Muscle of leg (tissue), 16 donors: ENCODE results near the gene EMC7. TPM values are rescaled to one million over a fixed set of nuclear protein-coding genes. Genes with fewer than 3 reads are reported as not detected.

Experiments
- DNase-seq: peaks from one replicate; pipeline ENCODE4 v3.0.0; 2013
- H3K27ac ChIP-seq: one replicate; pipeline ENCODE4 v1.5.1; 2013; ENCODE audit warnings: mild to moderate bottlenecking, low read length, control low read depth
- H3K27me3 ChIP-seq: one replicate; pipeline ENCODE4 v1.6.1; 2013; ENCODE audit warnings: low read length; ENCODE audit not compliant: control insufficient read depth, insufficient read depth
- H3K36me3 ChIP-seq: one replicate; pipeline ENCODE4 v1.6.1; 2013; ENCODE audit warnings: low read length; ENCODE audit not compliant: control insufficient read depth, insufficient read depth
- H3K4me1 ChIP-seq: one replicate; pipeline ENCODE4 v1.6.1; 2013; ENCODE audit warnings: low read length; ENCODE audit not compliant: control insufficient read depth, insufficient read depth
- H3K4me3 ChIP-seq: one replicate; pipeline ENCODE4 v1.5.1; 2013; ENCODE audit warnings: low read length, control low read depth
- H3K9me3 ChIP-seq: replicated peaks from 2 replicates; pipeline ENCODE4 v1.6.1; 2013; ENCODE audit warnings: low read depth, low read length; ENCODE audit not compliant: control insufficient read depth
- WGBS: methylation state at CpG from one replicate; pipeline ENCODE4 v1.1.5; 2013; ENCODE audit warnings: missing lambda C conversion rate; ENCODE audit not compliant: insufficient coverage; 5-methylcytosine and 5-hydroxymethylcytosine counted together
- long read RNA-seq, 11 donors: transcript quantifications; one replicate each; lab custom pipeline, GENCODE V29; 2026
- polyA plus RNA-seq, 8 donors: library from polyadenylated mRNA; unstranded; fragments of 120-200 nt; gene quantifications; one replicate each; pipeline versions ENCODE4 v1.2.1 to v1.2.3, GENCODE V29; 2013; ENCODE audit warnings: inconsistent platforms in 1 of 8, low replicate concordance in 1 of 8; ENCODE audit not compliant: insufficient read length in 8 of 8, insufficient read depth in 1 of 8
- total RNA-seq: library from RNA; stranded (reverse); fragments of 120-200 nt; gene quantifications from one replicate; pipeline ENCODE4 v1.2.4, GENCODE V29; 2013

The EMC7 gene
- total RNA-seq, result 26.2 TPM
- 10 to 100 TPM; 43.0 to 55.7 (median 50.6) TPM for polyA plus RNA-seq
- long read RNA-seq, donor 1, transcript EMC7-201 (5 exons, 1,155 nt), result major isoform, 23 of 23 reads
- long read RNA-seq, donor 1, partial matches to known transcripts, result 0 of 23 reads
- long read RNA-seq, donor 1, other reads (novel, unspliced or antisense), result 0 of 23 reads
- long read RNA-seq, donor 2, transcript EMC7-201 (5 exons, 1,155 nt), result major isoform, 7 of 7 reads
- long read RNA-seq, donor 2, partial matches to known transcripts, result 0 of 7 reads
- long read RNA-seq, donor 2, other reads (novel, unspliced or antisense), result 0 of 7 reads
- long read RNA-seq, donor 3, transcript EMC7-201 (5 exons, 1,155 nt), result major isoform, 90 of 90 reads
- long read RNA-seq, donor 3, partial matches to known transcripts, result 0 of 90 reads
- long read RNA-seq, donor 3, other reads (novel, unspliced or antisense), result 0 of 90 reads
- long read RNA-seq, donor 4, transcript EMC7-201 (5 exons, 1,155 nt), result major isoform, 35 of 36 reads
- long read RNA-seq, donor 4, partial matches to known transcripts, result 0 of 36 reads
- long read RNA-seq, donor 4, other reads (novel, unspliced or antisense), result 0 of 36 reads
- long read RNA-seq, donor 5, transcript EMC7-201 (5 exons, 1,155 nt), result major isoform, 107 of 124 reads
- long read RNA-seq, donor 5, partial matches to known transcripts, result 10 of 124 reads
- long read RNA-seq, donor 5, other reads (novel, unspliced or antisense), result 6 of 124 reads
- long read RNA-seq, donor 6, transcript EMC7-201 (5 exons, 1,155 nt), result major isoform, 95 of 121 reads
- long read RNA-seq, donor 6, partial matches to known transcripts, result 20 of 121 reads
- long read RNA-seq, donor 6, other reads (novel, unspliced or antisense), result 5 of 121 reads
- long read RNA-seq, donor 7, transcript EMC7-201 (5 exons, 1,155 nt), result major isoform, 69 of 75 reads
- long read RNA-seq, donor 7, partial matches to known transcripts, result 5 of 75 reads
- long read RNA-seq, donor 7, other reads (novel, unspliced or antisense), result 0 of 75 reads
- long read RNA-seq, donor 8, transcript EMC7-201 (5 exons, 1,155 nt), result major isoform, 31 of 32 reads
- long read RNA-seq, donor 8, partial matches to known transcripts, result 0 of 32 reads
- long read RNA-seq, donor 8, other reads (novel, unspliced or antisense), result 0 of 32 reads
- long read RNA-seq, donor 9, transcript EMC7-201 (5 exons, 1,155 nt), result major isoform, 45 of 51 reads
- long read RNA-seq, donor 9, partial matches to known transcripts, result 5 of 51 reads
- long read RNA-seq, donor 9, other reads (novel, unspliced or antisense), result 0 of 51 reads
- long read RNA-seq, donor 10, transcript EMC7-201 (5 exons, 1,155 nt), result major isoform, 49 of 49 reads
- long read RNA-seq, donor 10, partial matches to known transcripts, result 0 of 49 reads
- long read RNA-seq, donor 10, other reads (novel, unspliced or antisense), result 0 of 49 reads
- long read RNA-seq, donor 11, transcript EMC7-201 (5 exons, 1,155 nt), result major isoform, 50 of 64 reads
- long read RNA-seq, donor 11, partial matches to known transcripts, result 14 of 64 reads
- long read RNA-seq, donor 11, other reads (novel, unspliced or antisense), result 0 of 64 reads

DNA sequence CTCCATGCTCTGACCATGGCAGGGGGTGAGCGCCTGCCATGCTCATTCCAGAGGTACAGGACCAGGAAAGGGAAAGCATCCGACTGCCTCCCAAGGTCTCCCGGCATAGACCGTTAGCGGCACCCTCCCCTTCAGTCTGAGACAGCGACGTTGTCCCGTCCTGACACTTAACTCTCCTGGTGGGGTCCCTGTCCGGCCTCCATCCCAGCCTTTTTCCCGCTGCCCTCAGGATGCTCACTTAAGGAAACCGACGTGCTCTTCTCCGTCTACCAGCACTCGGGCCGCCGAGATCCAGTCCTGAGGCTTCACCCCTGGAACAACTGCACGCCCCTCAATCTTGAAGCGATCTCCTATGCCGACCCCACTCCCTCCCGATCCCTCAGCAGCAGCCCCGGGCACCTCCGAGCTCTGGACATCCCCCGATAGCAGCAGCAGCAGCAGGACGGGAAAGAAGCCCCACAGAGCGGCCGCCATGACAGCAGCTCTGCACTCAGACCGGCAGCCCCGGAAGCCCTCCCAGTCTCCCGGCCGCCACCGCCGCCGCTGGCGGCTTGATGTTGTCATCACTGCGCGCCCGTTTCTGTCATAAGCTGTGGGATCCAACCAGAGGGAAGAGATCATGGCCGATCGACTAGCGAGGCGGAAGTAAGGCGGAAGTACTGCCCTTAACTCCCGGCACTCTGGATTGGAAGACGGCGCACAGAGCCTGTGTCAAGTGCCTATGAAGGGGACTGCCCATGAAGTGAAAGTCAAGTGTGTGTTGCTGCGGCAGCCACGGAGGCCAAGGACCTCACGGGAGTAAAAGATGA lies at the start of gene EMC7, which contains the start of gene PGBD4:
Gene EMC7 (minus strand): TSS at position 497 of the 809 bp plus-strand sequence. CDS start 23 bp downstream, at position 474.
Gene PGBD4 (plus strand): TSS at position 718 of the 809 bp plus-strand sequence. CDS start 449 bp downstream, outside the sequence.
- H3K4me3 ChIP-seq, result peak within 1 kb of the TSS; percentile 91
- under 1% methylated on average over 47 of the region's 48 CpGs for WGBS
- peaks cover 2% of the 10 kb centered on the region for H3K4me1 ChIP-seq
- peaks cover 2% of the 10 kb centered on the region for H3K36me3 ChIP-seq
- no peaks in the 10 kb centered on the region for H3K9me3 ChIP-seq
- peak within 1 kb of the TSS; percentile 95 for H3K27ac ChIP-seq
- peak; percentile 100 for DNase-seq
- no peaks in the 10 kb centered on the region for H3K27me3 ChIP-seq

DNA sequence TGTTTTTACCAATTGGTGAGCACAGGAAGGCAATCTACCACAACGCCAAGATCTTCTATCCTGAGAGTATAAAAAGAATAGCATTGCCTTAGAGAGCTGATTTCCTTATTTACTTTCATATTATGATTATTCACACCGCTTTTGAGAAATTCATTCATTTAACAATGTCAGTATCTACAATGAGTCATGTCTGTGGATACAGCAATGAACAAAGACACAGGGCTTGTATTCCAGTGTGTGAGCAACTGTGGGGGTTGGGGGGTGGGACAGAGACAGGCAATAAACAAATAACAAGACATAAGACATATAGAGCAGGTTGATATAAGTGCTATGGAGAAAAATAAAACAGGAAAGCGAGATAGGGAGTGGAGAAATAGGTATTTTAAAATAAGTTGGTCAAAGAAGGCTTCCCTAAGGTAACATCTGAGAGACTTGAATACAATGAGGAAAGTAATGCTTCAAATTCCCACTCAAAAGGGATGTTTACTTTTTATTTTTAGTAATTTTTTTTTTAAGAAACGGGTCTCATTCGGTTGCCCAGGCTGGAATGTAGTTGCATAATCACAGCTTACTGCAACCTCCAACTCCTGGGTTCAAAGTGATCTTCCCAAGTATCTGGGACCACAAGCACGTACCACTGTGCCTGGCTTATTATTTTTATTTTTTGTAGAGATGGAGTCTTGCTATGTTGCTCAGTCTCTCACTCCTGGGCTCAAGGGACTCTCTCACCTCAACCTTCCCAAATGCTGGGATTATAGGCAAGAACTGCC lies 45.9 kb upstream of the EMC7 start:
- H3K36me3 ChIP-seq, result peaks cover 35% of the 10 kb centered on the region
- no peaks in the 10 kb centered on the region for H3K27me3 ChIP-seq
- no peak overlapping the region for H3K4me3 ChIP-seq
- no peak for DNase-seq
- H3K27ac ChIP-seq, result no peak overlapping the region
- no CpG with 5 or more reads among the region's 6 CpGs for WGBS
- no peaks in the 10 kb centered on the region for H3K4me1 ChIP-seq
- H3K9me3 ChIP-seq, result no peaks in the 10 kb centered on the region

DNA sequence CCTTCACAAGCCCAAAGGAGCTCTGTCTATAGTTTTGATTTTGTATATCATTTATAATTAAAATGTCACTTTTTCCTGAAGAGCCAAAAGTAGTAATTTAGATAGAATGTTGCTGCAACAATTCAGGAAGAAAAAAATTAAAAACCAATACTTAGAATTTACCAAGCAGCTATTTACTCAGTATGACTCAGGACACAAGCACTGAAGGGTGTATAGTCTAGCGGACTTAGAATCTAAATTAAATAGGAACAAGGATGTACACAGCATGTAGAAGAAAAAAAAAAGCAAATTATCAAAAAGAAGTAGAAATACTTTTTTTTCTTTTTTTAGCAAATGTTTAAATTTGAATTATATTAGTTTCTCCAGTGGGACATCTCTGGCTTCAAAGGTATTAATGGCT lies 31.8 kb upstream of the EMC7 start:
- no CpG with 5 or more reads among the region's 1 CpG for WGBS
- no peak overlapping the region for H3K4me3 ChIP-seq
- no peaks in the 10 kb centered on the region for H3K27me3 ChIP-seq
- no peaks in the 10 kb centered on the region for H3K9me3 ChIP-seq
- no peak overlapping the region for H3K27ac ChIP-seq
- peaks cover 4% of the 10 kb centered on the region for H3K4me1 ChIP-seq
- no peak for DNase-seq
- no peaks in the 10 kb centered on the region for H3K36me3 ChIP-seq

DNA sequence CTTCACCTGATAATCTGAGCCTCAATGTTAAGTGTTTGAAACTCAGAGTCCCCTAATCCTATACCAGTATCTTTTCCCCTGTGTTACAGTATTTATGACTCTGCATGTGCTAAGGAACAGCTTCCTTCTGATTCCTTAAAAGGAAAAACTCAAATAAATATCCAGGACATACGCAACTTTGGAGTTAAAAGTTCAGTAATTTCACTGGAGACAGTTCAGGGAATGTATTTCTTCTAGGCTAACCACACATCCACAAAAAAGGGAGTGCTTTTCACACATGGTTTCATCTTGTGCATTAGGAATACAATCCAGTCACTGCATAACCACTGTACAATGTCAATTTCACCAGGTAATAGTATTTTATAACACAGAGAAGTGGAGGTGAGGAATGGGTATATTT lies 31.2 kb upstream of the EMC7 start:
- Histone ChIP-seq H3K27ac (no peak overlapping the region), H3K9me3 (no peaks in the 10 kb centered on the region), H3K4me3 (no peak overlapping the region), H3K4me1 (peaks cover 4% of the 10 kb centered on the region), H3K36me3 (no peaks in the 10 kb centered on the region), H3K27me3 (no peaks in the 10 kb centered on the region)
- no peak for DNase-seq
- no CpG with 5 or more reads among the region's 1 CpG for WGBS

DNA sequence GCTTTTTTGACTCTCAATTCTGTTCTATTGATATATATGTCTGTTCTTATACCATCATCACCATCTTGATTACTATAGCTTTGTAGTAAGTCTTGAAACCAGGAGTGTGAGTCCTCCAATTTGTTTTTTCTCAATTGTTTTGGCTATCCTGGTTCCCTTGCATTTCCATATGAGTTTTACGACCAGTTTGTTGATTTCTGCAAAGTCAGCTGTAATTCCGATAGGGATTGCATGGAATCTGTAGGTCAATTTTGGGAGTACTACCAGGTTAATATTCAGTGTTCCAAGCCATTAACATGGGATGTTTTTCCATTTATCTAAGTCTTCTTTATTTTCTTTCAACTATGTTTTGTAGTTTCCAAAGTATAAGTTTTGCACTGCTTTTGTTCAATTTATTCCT lies 27.2 kb upstream of the EMC7 start:
- H3K4me3 ChIP-seq, result no peak overlapping the region
- no CpG with 5 or more reads among the region's 2 CpGs for WGBS

GRCh38 chr15:34126522-34126921 lies 24.9 kb upstream of the EMC7 start:
- H3K4me3 ChIP-seq, result no peak overlapping the region
- H3K27me3 ChIP-seq, result no peaks in the 10 kb centered on the region
- no peak for DNase-seq
- no peaks in the 10 kb centered on the region for H3K36me3 ChIP-seq
- peaks cover 24% of the 10 kb centered on the region for H3K4me1 ChIP-seq
- H3K27ac ChIP-seq, result no peak overlapping the region
- H3K9me3 ChIP-seq, result no peaks in the 10 kb centered on the region

More for the DNA sequence above, 27.2 kb upstream of the EMC7 start:
- H3K27me3 ChIP-seq, result no peaks in the 10 kb centered on the region
- no peak overlapping the region for H3K27ac ChIP-seq
- H3K9me3 ChIP-seq, result no peaks in the 10 kb centered on the region
- H3K4me1 ChIP-seq, result peaks cover 13% of the 10 kb centered on the region
- DNase-seq, result no peak
- no peaks in the 10 kb centered on the region for H3K36me3 ChIP-seq

- H3K9me3 ChIP-seq, result no peaks in the 10 kb centered on the region
- H3K27ac ChIP-seq, result peak overlapping the region; percentile 79
- no CpG with 5 or more reads among the region's 1 CpG for WGBS
- peaks cover 24% of the 10 kb centered on the region for H3K4me1 ChIP-seq
- no peaks in the 10 kb centered on the region for H3K36me3 ChIP-seq
- no peaks in the 10 kb centered on the region for H3K27me3 ChIP-seq
- no peak for DNase-seq
- H3K4me3 ChIP-seq, result no peak overlapping the region
These were observed 24.3 kb upstream of the EMC7 start for GRCh38 chr15:34125945-34126344.

GRCh38 chr15:34124651-34125050 lies 23.0 kb upstream of the EMC7 start:
- peak overlapping the region; percentile 91 for H3K27ac ChIP-seq
- peaks cover 24% of the 10 kb centered on the region for H3K4me1 ChIP-seq
- no peaks in the 10 kb centered on the region for H3K9me3 ChIP-seq
- 40% methylated on average over 1 of the region's 4 CpGs for WGBS
- no peaks in the 10 kb centered on the region for H3K27me3 ChIP-seq
- peak; percentile 69 for DNase-seq
- no peaks in the 10 kb centered on the region for H3K36me3 ChIP-seq
- H3K4me3 ChIP-seq, result no peak overlapping the region
